ENCODE data around the gene ZNF148.

GRCh38 chr3:125239266-125239665 is 135.9 kb downstream of the ZNF148 start:
- no peak for TF ChIP-seq CTCF (tag by site-specific recombination; IDR thresholded peaks at IDR 0.05)
- TF ChIP-seq ZNF324 (tag by site-specific recombination; IDR thresholded peaks at IDR 0.05), result no peak
- TF ChIP-seq ZNF292 (tag by site-specific recombination; IDR thresholded peaks at IDR 0.05; ENCODE audit: borderline replicate concordance, low read depth), result no peak
- TF ChIP-seq ZNF548 (tag by site-specific recombination; IDR thresholded peaks at IDR 0.05), result no peak
- TF ChIP-seq ZFP41 (tag by site-specific recombination; IDR thresholded peaks at IDR 0.05; ENCODE audit: borderline replicate concordance), result no peak
- no peak for TF ChIP-seq PBX3 (CRISPR knock-in tag; IDR thresholded peaks at IDR 0.05)
- TF ChIP-seq MZF1 (tag by site-specific recombination; IDR thresholded peaks at IDR 0.05; ENCODE audit: borderline replicate concordance), result no peak
- TF ChIP-seq ZNF10 (tag by site-specific recombination; IDR thresholded peaks at IDR 0.05), result no peak
- TF ChIP-seq TRIM28 (IDR thresholded peaks at IDR 0.05; ENCODE audit: borderline replicate concordance, low read length), result no peak
- TF ChIP-seq SP3 (tag by site-specific recombination; IDR thresholded peaks at IDR 0.05), result no peak
- no peak for TF ChIP-seq ZNF558 (tag by site-specific recombination; IDR thresholded peaks at IDR 0.05)

Measured in HEK293 (cell line).